NT2/D1 (cell line): ENCODE results near the gene ZC3H4.

Source experiments
- SUZ12 ChIP-seq: IDR thresholded peaks from 2 replicates; pipeline ENCODE4 v1.6.1; 2011; ENCODE audit not compliant: insufficient read length, insufficient read depth; ENCODE audit errors: extremely low read depth
- YY1 ChIP-seq: IDR thresholded peaks from 2 replicates; pipeline ENCODE4 v1.6.1; 2011; ENCODE audit not compliant: insufficient read length, insufficient read depth
- ZNF274 ChIP-seq: IDR thresholded peaks from 2 replicates; pipeline ENCODE4 v1.6.1; 2011; ENCODE audit warnings: mild to moderate bottlenecking, low read depth, low read length

- no peak for TF ChIP-seq YY1
- no peak for TF ChIP-seq ZNF274
- no peak for TF ChIP-seq SUZ12
Measured at GRCh38 chr19:47049307-47049700, 64.3 kb downstream of the ZC3H4 start.
